ENCODE results near the gene EPS15.

DNA sequence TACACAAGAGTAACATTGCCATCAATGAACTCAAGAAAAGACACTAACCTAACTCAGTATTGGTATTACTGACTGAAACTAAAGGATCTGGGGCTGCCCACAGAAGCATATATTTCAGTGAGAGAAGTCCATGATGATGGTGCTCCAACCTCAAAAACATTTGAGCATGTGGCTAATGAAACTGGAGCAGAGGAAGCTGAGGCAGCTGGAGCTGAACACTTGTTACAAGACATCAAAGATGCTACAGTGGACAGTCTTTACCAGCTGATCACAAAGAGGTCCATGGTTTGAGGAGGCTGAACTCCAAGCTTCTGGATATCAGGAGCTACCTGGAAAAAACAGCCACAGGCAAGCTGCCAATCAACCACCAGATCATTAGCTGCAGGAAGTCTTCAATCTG, 146.5 kb downstream of the EPS15 start:
- TF ChIP-seq CTCF (optimal IDR thresholded peaks at IDR 0.05 in 1 of 3, IDR thresholded peaks at IDR 0.05 in 1 of 3, conservative IDR thresholded peaks at IDR 0.05 in 1 of 3; ENCODE audit: extremely low read depth in 1 of 3, insufficient read depth in 2 of 3, low read length in 3 of 3), result no peak
- no peak for TF ChIP-seq EZH2 (IDR thresholded peaks at IDR 0.05; ENCODE audit: low read length)

Data from keratinocyte (primary cell).